GM19468 (cell line): ENCODE results near the gene TTLL11.

Source experiments
- ATAC-seq: cut with Tn5 transposase; IDR thresholded peaks from one replicate; pipeline ENCODE4 v1.9.1; 2021; ENCODE audit warnings: mild to moderate bottlenecking, moderate library complexity, moderate number of reproducible peaks; ENCODE audit not compliant: unreplicated experiment; ENCODE audit errors: extremely low read depth

The TTLL11 gene

GRCh38 chr9:122111413-122112085, 18.4 kb upstream of the TTLL11 start:
- ATAC-seq, result no peak

- ATAC-seq, result no peak
Observed at GRCh38 chr9:122110100-122110833, 17.2 kb upstream of the TTLL11 start.

GRCh38 chr9:122109035-122109813, 16.1 kb upstream of the TTLL11 start:
- ATAC-seq, result no peak

- no peak for ATAC-seq
Observed at GRCh38 chr9:122107291-122107805, 14.2 kb upstream of the TTLL11 start.

- ATAC-seq, result no peak
Observed at GRCh38 chr9:122106576-122106975, 13.5 kb upstream of the TTLL11 start.

- no peak for ATAC-seq
Observed at GRCh38 chr9:122103985-122104384, 10.9 kb upstream of the TTLL11 start.

GRCh38 chr9:122102156-122102555, 9.0 kb upstream of the TTLL11 start:
- ATAC-seq, result no peak

- no peak for ATAC-seq
Observed at GRCh38 chr9:122100756-122101155, 7.6 kb upstream of the TTLL11 start.

- no peak for ATAC-seq
Observed at GRCh38 chr9:122099271-122099869, 6.3 kb upstream of the TTLL11 start.

GRCh38 chr9:122097679-122098315, 4.7 kb upstream of the TTLL11 start:
- ATAC-seq, result no peak

GRCh38 chr9:122096620-122097415, 3.7 kb upstream of the TTLL11 start:
- ATAC-seq, result no peak

- no peak for ATAC-seq
Observed at GRCh38 chr9:122095010-122095767, 2.1 kb upstream of the TTLL11 start.

GRCh38 chr9:122091682-122092592, 1.2 kb downstream of the TTLL11 start:
- ATAC-seq, result no peak

- no peak for ATAC-seq
Observed at GRCh38 chr9:122090981-122091380, 2.1 kb downstream of the TTLL11 start.

GRCh38 chr9:122090287-122090883, 2.7 kb downstream of the TTLL11 start:
- ATAC-seq, result no peak

- no peak for ATAC-seq
Observed at GRCh38 chr9:122088880-122089706, 4.0 kb downstream of the TTLL11 start.
